ENCODE measurements around the gene TTC21A. TPM values are rescaled to one million over a fixed set of nuclear protein-coding genes. Genes with fewer than 3 reads are reported as not detected.
A peak's percentile ranks its signal among the peaks of the same experiment; 100 is the strongest.

TTC21A gene
- total and polyA plus RNA-seq, 4 donors = 6.1 to 30.4 (median 11.7) TPM

- Histone ChIP-seq H3K27ac (ENCODE audit: low read depth in 1 of 2, low read length in 1 of 2) (peak overlapping the region in 1 of 2 donors; percentile 12), H3K9me3 (ENCODE audit: control insufficient read depth in 4 of 4, insufficient read depth in 3 of 4, low read length in 3 of 4) (no peaks in the 10 kb centered on the region), H3K4me1 (ENCODE audit: control insufficient read depth in 5 of 5, insufficient read depth in 5 of 5, low read length in 5 of 5) (peaks cover 0 to 12% (median 0%) of the 10 kb centered on the region in 5 donors), H3K36me3 (ENCODE audit: control insufficient read depth in 4 of 4, insufficient read depth in 4 of 4, low read length in 4 of 4) (peaks cover 0 to 2% (median 0%) of the 10 kb centered on the region in 4 donors), H3K4me3 (no peak overlapping the region), H3K9ac (ENCODE audit: insufficient read depth in 1 of 2, low read length in 2 of 2) (no peak overlapping the region), H3K27me3 (ENCODE audit: control insufficient read depth in 3 of 3, insufficient read depth in 3 of 3, low read length in 2 of 3) (no peaks in the 10 kb centered on the region)
- ATAC-seq (ENCODE audit: insufficient read depth, low FRiP score) = no peak
- WGBS, 2 donors = 67 to 82% methylated on average over 7 of the region's 7 CpGs
- TF ChIP-seq, protein P1, sequence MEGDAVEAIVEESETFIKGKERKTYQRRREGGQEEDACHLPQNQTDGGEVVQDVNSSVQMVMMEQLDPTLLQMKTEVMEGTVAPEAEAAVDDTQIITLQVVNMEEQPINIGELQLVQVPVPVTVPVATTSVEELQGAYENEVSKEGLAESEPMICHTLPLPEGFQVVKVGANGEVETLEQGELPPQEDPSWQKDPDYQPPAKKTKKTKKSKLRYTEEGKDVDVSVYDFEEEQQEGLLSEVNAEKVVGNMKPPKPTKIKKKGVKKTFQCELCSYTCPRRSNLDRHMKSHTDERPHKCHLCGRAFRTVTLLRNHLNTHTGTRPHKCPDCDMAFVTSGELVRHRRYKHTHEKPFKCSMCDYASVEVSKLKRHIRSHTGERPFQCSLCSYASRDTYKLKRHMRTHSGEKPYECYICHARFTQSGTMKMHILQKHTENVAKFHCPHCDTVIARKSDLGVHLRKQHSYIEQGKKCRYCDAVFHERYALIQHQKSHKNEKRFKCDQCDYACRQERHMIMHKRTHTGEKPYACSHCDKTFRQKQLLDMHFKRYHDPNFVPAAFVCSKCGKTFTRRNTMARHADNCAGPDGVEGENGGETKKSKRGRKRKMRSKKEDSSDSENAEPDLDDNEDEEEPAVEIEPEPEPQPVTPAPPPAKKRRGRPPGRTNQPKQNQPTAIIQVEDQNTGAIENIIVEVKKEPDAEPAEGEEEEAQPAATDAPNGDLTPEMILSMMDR (IDR thresholded peaks at IDR 0.05; ENCODE audit: control extremely low read depth, extremely low read depth) = no peak
- DNase-seq = no peak
Observed at GRCh38 chr3:39127269-39127907, 19.9 kb downstream of the TTC21A start.

DNA sequence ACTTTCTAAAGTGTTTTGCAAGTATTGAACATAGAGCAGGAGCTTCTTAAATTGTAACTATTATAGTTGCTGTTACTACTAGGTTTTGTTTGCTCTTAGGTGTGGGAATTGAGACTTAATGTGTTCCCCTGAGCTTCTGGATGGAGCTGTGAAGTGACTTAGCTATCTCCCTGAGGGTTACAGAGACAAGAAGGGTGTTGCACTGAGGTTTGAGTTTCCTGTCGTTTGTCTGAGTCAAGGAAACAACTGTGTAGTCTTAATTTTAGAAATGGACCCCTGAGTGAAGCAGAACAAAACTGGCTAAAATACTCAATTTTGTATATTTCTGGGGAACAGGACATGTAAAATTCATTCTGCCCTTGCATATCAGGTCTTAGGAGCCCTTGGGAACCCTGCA, 20.4 kb downstream of the TTC21A start:
- Histone ChIP-seq H3K4me3 (no peak overlapping the region), H3K27me3 (ENCODE audit: control insufficient read depth in 3 of 3, insufficient read depth in 3 of 3, low read length in 2 of 3) (no peaks in the 10 kb centered on the region), H3K9ac (ENCODE audit: insufficient read depth in 1 of 2, low read length in 2 of 2) (no peak overlapping the region), H3K36me3 (ENCODE audit: control insufficient read depth in 4 of 4, insufficient read depth in 4 of 4, low read length in 4 of 4) (peaks cover 0 to 2% (median 0%) of the 10 kb centered on the region in 4 donors), H3K4me1 (ENCODE audit: control insufficient read depth in 5 of 5, insufficient read depth in 5 of 5, low read length in 5 of 5) (peaks cover 0 to 16% (median 0%) of the 10 kb centered on the region in 5 donors), H3K27ac (ENCODE audit: low read depth in 1 of 2, low read length in 1 of 2) (no peak overlapping the region), H3K9me3 (ENCODE audit: control insufficient read depth in 4 of 4, insufficient read depth in 3 of 4, low read length in 3 of 4) (no peaks in the 10 kb centered on the region)
- WGBS, 2 donors = 13 to 31% methylated on average over 1 of the region's 1 CpG
- ATAC-seq (ENCODE audit: insufficient read depth, low FRiP score) (no peak), DNase-seq (no peak)
- TF ChIP-seq, protein P1 (IDR thresholded peaks at IDR 0.05; ENCODE audit: control extremely low read depth, extremely low read depth) = no peak

DNA sequence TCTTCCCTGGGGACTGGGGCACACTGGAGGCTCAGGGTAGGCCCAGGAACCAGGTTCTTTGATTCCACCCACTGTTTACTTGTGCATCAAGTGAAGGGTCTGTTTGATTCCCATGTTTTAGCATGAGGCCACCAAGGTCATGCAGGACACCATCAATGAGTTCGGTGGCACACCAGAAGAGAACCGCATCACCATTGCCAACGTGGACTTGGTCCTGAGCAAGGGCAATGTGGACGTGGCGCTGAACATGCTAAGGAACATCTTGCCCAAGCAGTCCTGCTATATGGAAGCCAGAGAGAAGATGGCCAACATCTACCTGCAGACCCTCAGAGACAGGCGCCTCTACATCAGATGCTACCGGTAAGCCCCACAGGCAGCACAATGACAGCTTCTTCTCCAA, 21.5 kb downstream of the TTC21A start:
- no peak for DNase-seq
- WGBS, 2 donors = 96 to 97% methylated on average over 7 of the region's 7 CpGs
- Histone ChIP-seq H3K27ac (ENCODE audit: low read depth in 1 of 2, low read length in 1 of 2) (no peak overlapping the region), H3K9me3 (ENCODE audit: control insufficient read depth in 4 of 4, insufficient read depth in 3 of 4, low read length in 3 of 4) (no peaks in the 10 kb centered on the region), H3K4me1 (ENCODE audit: control insufficient read depth in 5 of 5, insufficient read depth in 5 of 5, low read length in 5 of 5) (peaks cover 0 to 25% (median 0%) of the 10 kb centered on the region in 5 donors), H3K36me3 (ENCODE audit: control insufficient read depth in 4 of 4, insufficient read depth in 4 of 4, low read length in 4 of 4) (peaks cover 0 to 2% (median 0%) of the 10 kb centered on the region in 4 donors), H3K4me3 (no peak overlapping the region), H3K9ac (ENCODE audit: insufficient read depth in 1 of 2, low read length in 2 of 2) (no peak overlapping the region), H3K27me3 (ENCODE audit: control insufficient read depth in 3 of 3, insufficient read depth in 3 of 3, low read length in 2 of 3) (no peaks in the 10 kb centered on the region)
- TF ChIP-seq, protein P1 (IDR thresholded peaks at IDR 0.05; ENCODE audit: control extremely low read depth, extremely low read depth) = no peak
- ATAC-seq (ENCODE audit: insufficient read depth, low FRiP score) = no peak

Data from lung (tissue), 12 donors.